ENCODE measurements around the gene OGFOD1.
A peak's percentile ranks its signal among the peaks of the same experiment; 100 is the strongest.

OGFOD1 gene

DNA sequence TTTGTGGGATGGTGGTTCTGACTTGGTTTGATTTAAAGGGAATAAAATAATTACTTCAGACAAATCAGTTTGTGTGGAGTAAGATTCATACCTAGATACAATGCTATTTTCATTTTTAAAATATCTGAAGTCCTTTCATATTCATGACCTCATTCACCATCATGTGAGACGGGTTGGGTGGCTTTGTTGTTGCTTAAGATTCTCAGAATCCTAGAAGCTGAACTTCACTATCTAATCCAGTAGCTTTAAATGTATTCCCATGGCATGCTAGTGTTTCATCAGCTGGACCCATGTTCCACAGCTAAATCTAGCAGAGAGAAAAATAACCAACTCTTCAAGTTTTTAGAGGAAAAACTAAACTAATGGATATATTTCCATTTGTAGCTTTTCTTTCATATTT lies 23.3 kb upstream of the OGFOD1 start:
- no peak for DNase-seq

DNA sequence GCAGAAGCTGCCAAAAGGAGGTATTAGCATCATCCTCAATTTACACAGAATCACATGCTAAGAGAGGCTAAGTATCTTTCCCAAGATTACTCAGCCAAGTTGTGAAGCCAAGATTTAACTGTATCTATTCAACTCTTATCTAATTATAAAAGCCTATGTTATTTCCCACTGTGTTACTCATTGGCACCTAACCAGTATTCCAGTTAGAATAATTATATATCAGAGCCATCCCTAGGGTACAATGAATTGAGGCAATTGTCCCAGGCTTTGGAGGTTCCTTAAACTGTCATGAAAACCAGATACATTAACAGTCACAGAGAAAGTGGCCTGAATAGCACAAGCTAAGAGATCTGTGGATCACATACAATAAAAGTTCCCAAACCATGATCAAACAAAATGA lies 15.1 kb upstream of the OGFOD1 start:
- no peak for DNase-seq

DNA sequence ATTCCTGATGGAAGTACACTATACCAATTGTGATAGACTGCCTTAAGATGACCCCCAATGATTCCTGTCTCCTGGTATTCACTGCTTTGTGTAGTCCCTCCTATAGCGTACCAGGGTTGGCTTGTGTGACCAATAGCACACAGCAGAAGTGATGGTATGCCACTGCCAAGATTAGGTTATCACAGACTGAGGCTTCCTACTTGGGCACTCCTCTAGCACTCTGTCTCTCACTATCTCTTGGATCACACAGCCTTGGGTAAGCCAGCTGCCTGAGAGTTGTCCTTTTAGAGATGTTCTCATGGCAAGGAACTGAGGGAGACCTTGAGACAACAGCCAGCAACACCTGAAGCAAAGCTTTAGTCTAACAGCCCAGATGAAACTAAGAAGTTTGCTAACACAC lies 13.3 kb upstream of the OGFOD1 start:
- no peak for DNase-seq

DNA sequence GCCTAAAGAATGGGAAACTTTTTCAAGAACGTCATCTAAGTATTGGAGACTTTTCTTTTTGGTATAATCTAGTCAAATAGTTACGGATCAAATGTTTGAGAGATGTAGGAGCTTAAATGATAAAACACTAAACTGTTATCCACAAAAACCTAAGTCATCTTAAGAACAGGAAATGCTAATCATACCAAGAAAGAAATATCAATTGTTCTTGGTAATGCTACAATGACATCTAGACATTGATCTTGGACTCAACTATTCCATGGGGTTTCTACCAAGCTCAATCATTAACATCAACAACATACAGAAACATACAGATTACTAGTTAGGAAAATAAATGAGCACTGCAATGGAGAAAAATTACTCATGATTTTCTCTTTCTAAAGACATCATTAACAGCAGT lies 4.1 kb upstream of the OGFOD1 start:
- DNase-seq: no peak

DNA sequence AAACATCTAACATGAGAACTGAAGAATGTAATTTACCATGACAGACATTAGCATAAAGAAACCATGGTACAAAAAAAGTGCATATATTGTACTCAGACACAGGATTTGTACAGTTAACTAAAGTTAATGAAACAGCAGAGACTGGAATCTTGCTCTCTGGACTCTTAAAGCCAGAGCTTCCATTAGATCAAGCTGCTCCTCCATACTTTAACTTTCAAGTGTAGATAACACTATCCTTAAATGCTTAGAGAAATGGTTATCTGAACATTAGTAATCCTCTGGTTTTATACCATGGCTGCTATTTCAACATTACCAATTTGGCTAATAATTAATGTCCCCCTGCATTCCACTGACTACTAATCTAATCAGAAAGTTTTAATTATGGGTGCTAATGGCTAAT lies 3.3 kb upstream of the OGFOD1 start:
- no peak for DNase-seq

DNA sequence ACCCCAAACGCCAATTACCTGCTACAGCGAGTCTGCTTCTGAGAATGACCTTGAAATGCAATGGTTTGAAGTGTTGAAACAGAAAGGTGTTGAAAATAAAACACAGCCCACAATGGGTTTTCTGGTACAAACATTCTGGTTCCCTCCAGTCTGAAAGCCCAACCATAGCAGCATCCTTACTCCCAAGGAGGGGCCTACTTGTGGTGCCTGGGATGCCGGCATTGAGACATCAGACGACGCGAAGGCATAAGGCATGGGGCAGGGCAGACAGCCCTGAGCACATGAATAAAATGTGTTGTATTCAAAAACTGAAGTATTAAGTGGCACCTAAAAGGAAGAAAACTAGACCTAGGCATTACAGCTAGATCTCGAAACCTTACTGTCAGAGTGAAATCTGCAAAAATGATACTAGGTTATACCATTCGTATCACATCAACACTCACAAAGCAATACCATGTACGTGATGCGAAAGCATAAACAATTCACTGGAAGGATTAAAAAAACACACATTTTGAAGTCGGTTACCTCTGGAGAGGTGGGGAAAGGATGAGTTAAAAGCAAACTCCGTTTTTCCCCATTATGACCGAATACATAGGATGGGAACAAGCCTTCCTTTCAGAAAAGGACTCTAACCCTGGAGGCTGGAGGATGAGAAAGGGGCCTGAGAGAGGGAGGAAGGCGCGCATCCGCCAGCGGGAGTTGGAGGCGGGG lies 924 bp upstream of the OGFOD1 start:
- peak; percentile 32 to 37 for DNase-seq

DNA sequence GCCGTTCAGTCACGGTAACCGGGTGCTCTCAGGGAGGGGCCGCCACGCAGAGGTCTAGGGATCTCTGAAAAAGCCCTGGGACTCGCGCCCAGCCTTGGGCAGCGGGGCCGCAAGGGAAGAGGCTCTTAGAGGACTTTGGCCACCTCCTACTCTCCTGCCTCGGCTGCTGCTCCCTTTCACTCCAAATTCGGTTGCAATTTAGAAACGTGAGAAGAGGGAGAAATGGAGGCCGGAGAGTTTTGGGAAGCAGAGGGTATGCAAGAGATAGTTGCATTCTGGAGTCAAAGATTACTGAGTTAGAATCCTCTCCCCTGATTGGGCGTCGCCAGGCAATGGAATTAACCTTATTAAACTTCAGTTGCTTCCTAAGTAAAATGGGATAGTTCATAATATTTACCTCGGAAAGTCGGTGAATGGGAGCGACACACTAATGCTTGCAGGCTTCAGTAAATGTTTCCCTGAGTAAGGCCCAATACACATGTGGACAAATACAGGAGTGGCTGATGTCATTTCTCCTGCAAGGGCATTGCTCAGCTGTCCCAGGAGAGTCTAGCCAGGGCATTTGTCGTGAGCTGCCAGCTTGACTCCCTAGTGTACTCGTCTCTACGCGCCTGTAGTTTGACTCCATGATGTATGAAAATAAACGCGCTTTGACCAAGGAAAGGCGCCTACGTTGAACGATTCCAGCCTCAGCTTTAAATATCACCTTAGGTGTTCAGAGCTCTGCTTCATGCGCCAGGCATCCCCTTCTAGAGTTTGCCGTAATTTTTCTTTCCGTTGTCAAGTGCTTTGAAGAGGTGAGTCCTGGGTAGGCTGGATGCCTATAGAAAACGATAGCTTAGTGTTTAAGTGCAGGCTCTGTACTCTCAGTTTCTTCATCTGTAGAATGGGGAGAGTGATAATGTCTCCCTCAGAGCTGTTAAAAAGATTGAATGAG lies 667 bp downstream of the OGFOD1 start:
- peak; percentile 29 to 33 for DNase-seq

DNA sequence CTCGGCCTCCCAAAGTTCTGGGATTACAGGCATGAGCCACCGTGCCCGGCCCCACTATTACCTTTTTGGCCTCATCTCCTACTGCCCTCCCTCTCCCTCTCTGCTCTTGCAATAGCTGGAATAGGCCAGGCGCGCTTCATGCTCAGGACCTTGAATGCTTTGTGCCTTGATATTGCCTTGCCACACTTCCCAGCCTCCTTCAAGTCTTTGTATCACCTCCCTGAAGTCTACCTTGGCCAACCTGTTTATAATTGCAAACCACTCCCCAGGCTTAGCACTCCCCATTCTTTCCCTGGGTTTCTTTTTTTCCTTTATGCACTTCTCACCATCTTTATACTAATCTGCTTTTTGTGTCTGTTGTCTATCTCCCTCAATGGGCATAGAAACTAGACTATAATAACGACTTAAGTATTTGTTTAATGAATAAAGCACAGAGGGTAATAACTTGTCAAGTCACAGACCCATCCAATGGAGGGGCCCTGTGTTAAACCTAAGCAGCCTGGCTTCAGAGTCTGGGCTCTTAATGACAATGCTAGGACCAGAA lies 6.6 kb downstream of the OGFOD1 start:
- DNase-seq: no peak

DNA sequence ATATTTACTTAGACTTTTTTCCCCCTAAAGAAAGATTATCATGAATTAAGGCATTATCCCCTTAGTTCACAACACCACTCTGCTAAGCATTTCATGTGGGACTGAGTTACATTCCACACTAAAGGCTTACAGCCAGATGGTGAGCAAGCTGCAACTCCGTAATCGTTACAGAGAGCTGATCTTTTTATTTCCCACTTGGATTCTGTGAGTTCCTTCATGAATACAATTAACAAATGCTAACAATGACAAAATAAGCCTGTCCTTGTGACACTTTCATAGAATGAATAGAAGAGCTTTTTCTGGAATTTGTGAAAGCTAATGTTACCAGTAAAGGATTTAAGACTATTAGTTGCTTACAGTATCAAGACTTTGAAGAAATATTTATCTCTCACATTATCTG lies 8.7 kb downstream of the OGFOD1 start:
- no peak for DNase-seq

DNA sequence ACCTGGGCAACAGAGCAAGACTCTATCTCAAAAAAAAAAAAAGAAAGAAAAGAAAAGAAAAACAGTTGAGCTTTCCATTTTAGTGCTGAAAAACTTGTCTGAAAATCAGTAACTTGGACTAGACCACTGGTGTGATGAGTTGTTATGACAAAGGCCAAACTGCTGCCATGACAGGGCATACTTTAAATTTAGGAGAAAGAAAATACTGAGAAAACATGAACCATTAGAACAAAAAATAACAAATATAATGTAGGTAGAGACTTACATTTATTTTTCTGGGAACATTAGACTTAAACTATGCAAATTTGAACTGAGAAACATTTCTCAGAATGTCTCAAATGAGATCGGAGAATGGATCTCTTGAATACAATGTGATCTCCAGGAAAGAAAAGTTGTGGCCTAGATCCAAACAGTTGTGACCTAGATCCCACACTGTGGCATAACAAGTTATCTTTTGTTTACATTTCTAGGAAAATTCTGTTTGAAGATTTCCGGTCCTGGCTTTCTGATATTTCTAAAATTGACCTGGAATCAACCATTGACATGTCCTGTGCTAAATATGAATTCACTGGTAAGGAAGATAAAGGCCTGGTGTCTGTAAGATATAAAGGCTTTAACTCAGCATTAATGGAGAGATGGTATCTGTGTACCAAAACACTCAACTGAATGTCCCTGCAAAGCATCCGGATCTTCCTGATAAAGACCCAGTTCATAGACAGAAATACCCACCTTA lies 10.9 kb downstream of the OGFOD1 start:
- DNase-seq: no peak

DNA sequence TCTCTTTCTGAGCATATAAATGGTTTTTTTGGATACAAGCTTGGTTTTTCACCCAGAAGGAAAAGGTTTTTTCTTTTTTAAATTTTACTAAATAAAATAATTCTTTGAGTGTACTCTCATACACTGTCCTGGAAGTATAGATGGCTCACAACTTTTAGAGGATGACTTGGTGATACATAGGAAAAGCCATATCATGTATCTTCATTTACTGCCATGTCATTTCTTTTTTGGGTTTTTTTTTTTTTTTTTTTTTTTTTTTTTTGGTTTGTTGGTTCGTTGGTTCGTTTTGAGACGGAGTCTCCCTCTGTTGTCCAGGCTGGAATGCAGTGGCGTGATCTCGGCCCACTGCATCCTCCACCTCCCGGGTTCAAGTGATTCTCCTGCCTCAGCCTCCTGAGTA lies 11.8 kb downstream of the OGFOD1 start:
- DNase-seq: no peak

DNA sequence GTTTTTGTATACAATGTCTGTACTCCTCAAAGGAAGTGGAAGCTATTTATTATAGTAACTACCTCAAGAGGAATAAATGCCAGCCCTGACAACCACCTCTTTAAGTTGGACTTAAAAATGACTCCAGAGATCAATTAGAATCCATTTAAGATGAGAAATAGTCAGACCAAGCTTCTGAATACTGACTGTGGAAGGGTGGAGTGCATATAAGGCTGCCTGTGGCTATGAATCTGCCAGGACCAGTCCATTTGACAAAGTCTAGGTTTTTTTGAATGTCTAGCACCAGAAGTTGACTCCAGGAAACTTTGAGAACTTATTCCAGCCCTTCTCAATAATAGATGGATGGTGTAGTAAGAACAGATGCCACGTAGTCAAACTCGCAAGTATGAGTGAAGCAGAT lies 15.0 kb downstream of the OGFOD1 start:
- no peak for DNase-seq

DNA sequence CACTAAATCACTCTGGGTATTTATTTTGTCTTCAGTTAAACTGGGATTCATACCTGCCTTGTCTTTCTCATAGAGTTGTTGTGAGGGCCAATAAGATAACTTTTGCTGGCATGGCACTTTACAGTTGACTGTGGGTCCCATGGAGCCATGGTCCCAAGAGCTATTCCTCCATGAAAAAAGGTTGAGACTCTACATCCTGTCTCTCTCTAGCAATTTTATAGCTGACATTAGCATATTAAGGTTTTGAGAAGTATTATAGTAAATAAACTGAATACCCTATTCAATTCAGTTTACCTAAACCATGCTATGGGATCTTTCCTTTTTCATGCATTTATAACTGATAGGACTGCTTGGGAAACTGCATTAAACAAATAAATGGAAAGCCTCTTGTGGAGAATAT lies 17.4 kb downstream of the OGFOD1 start:
- no peak for DNase-seq

DNA sequence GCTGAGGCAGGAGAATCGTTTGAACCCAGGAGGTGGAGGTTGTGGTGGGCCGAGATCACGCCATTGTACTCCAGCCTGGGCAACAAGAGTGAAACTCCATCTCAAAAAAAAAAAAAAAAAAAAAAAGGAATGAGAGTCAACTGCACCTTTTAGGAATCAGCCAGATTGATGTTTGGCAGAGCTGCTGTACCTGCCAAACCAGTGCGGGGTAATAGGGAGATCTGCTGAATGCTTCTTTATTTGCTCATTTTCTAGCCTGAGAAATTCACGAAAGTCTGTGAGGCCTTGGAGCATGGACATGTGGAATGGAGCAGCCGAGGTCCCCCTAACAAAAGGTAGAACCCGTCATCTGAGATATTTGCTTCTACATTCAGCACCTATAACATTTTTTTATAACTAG lies 18.4 kb downstream of the OGFOD1 start:
- DNase-seq: no peak

DNA sequence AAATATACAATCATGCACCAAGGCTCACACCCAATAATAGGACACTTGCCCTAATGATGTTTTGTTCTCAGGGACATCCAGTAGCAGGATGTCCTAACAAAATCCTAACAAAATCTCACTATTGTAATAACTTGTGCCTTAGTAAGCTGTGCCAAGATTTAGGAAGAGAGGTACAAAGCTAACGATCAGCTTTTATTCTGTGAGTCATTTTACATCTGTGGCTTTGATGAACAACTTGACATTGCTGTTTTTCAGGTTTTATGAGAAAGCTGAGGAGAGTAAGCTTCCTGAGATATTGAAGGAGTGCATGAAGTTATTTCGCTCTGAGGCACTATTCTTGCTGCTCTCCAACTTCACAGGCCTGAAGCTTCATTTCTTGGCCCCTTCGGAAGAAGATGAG lies 18.9 kb downstream of the OGFOD1 start:
- no peak for DNase-seq

DNA sequence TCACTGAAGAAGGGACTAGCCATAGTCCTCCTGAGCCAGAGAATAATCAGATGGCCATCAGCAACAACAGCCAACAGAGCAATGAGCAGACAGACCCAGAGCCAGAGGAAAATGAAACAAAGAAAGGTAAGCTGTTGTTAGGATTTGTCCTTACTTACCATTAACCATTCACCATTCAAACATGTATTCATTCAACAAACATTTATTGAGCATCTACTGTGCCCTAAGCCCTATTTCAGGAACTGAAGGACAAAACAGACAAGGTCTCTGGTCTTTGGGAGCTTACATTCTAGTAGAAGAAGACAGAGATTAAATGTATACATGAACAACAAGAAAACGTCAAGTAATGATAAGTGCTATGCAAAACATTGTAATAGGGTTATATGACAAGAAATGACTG lies 19.3 kb downstream of the OGFOD1 start:
- no peak for DNase-seq

DNA sequence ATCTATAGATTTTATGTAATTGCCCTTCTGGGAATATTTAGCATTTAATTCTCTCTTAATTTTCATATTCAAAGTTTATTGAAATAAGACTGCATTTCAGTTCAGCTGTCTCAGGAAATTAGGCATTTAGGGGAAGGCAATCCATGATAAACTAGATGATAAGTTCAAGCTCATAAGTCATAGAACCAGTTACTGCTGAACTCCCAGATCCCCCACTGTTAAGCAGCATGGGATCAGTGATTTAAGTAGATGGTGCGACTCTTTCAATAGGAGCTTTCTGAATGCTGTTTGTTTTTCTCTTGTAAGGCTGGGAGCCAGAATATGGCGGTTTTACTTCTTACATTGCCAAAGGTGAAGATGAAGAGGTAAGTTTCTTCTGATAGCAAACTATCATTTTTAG lies 23.8 kb downstream of the OGFOD1 start:
- DNase-seq: no peak

DNA sequence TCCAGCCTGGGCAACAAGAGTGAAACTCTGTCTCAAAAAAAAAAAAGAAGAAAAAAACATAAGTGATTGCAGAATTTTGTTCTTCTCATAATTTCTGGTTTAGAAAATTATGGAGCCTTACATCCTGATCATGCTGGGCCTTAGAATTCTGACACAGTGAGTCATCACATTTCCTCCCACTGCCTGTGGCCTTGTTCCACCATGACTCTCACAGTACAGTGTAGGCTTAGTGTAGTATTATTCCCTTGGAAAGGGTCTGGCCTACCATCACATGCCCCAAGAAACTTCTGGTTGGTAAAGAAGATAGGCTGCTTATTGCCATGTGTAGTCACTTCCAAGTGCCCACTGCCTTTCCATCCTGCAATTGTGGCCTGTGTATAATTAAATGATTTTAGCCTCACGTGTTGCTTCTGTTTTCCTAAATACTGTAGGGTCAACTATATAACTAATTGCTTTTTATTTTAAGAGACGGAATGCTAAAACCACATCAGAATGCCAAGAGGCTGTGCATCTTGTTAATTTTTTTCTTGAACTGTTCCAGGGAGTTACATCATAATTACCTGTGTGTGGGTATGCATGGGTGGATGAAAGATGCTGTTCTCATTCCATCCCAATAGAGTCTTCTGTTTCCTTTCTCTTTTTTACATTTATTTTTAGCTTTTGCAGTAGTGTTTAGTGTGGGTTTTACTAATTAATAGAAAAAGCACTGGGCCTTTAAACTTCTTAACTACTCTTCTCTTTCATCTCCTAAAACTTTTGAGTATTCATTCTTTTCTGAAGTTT lies 25.9 kb downstream of the OGFOD1 start:
- no peak for DNase-seq

DNA sequence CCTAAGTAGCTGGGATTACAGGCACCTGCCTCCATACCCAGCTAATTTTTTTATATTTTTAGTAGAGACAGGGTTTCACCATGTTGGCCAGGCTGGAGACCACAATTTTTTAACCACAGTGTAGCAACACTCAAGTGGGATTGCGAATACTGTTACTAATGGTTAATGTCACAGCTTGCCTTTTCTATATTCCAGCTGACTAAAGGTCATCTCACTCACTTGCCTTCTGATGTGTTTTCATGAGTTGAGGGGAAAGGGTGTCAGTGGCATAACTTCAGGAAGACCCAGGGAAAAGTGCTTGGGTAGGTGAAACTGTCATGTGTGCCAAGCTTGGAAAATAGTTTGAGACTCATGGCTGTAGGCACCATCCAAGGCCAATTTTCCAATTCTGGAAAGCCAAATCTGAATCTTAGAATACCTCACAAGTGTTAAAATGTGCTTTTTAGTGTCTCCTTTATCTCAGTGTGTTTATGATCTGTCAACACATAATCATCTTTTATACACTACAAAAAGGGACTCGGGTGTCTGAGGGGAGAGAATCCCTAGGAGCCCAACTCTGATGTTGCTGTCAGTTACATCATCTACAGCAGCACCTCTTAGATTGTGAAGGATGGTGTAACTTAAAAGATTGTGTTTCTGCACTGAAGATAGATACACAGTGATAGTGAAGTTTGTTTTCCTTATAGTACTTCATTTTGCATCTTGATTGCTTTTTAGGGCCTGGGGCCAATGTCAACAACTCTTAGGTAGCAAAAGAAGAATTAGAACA lies 27.1 kb downstream of the OGFOD1 start:
- no peak for DNase-seq

DNA sequence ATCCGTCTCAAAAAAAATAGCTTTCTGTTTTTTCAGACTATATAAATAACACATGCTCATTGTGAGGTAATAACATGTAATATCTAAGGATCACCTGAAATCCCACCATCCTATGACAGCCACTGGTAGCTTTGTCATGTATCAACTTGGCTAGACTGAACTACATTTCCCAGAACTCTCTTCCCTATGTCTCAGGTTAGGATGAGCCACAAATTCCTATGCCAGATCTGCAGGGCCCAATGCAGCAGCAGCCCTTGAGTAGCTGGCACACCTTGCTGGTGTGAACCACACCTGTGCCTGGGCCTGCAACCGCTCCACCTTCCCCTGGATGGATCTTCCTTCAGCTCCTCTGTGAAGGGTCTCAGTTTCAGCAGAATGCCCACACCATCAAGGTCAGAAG lies 28.1 kb downstream of the OGFOD1 start:
- no peak for DNase-seq

DNA sequence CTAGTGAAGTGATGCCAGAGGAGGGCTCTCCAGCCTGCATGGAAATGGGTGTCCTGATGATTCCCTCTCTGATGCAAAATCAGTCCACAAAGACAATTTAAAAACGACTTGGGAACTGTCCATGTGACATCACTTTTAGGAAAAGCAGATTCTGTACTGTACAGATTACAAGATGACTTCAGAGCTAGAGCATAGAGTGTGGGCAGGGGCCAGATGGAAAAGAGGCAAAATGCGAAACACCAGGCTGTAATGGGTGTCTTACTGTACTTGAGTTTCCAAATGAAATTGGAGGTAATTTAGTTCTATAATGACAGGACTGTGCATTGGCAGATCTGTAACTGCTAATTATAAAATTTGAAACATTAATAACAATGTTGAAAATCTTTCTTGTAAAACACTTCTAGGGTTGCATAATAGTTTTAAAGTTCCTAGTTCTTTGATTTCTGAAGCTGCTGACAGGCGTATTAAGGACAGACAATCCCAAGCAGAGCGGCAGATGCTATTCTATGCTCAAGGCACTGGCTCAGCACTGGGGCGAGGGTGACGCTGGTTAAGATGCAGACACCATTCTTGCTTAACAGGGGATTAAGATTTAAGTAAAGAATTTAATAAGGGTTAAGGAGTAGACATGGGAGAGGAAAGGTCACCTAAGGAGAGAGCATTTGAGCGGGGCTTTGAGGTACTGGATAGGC lies 29.6 kb downstream of the OGFOD1 start:
- DNase-seq: no peak

Measured in activated T-cell treated with anti-CD3 and anti-CD28 coated beads, Interleukin-2, amount 50 U/mL, for 48 hours (primary cell).